CD14-positive monocyte (primary cell): ENCODE measurements around the gene SNX33. TPM values are rescaled to one million over a fixed set of nuclear protein-coding genes. Genes with fewer than 3 reads are reported as not detected.

Experiments used
- DNase-seq, 3 donors: peaks; one replicate each; pipeline ENCODE4 v3.0.0-alpha.2; 2011 to 2022
- H2AFZ ChIP-seq: 2 replicates; pipeline ENCODE4 v1.6.0; 2012; ENCODE audit warnings: mild to moderate bottlenecking, low read depth, low read length, inconsistent platforms; ENCODE audit not compliant: insufficient read depth, poor library complexity, severe bottlenecking
- H3K27ac ChIP-seq, 2 donors: 1 replicate in 1 of 2; 2 replicates in 1 of 2; pipeline ENCODE4 v1.5.1; 2012 to 2013; ENCODE audit warnings: low read length in 2 of 2, control low read depth in 1 of 2, inconsistent platforms in 1 of 2, low read depth in 1 of 2, mild to moderate bottlenecking in 1 of 2
- H3K27me3 ChIP-seq, 2 donors: one replicate each; pipeline versions ENCODE4 v1.6.0 to v1.6.1; 2011 to 2013; ENCODE audit warnings: low read length in 2 of 2; ENCODE audit not compliant: control insufficient read depth in 2 of 2, insufficient read depth in 2 of 2
- H3K36me3 ChIP-seq, 2 donors: replicated peaks in 1 of 2; 1 replicate in 1 of 2; 2 replicates in 1 of 2; pipeline versions ENCODE4 v1.5.1 to v1.6.1; 2012 to 2013; ENCODE audit warnings: low read length in 2 of 2, control low read depth in 1 of 2, inconsistent platforms in 1 of 2, mild to moderate bottlenecking in 1 of 2; ENCODE audit not compliant: insufficient read depth in 2 of 2, control insufficient read depth in 1 of 2
- H3K4me1 ChIP-seq, 2 donors: 1 replicate in 1 of 2; 2 replicates in 1 of 2; pipeline versions ENCODE4 v1.5.1 to v1.6.1; 2012 to 2013; ENCODE audit warnings: low read length in 2 of 2, control low read depth in 1 of 2, inconsistent platforms in 1 of 2, mild to moderate bottlenecking in 1 of 2, moderate library complexity in 1 of 2; ENCODE audit not compliant: insufficient read depth in 2 of 2, control insufficient read depth in 1 of 2
- H3K4me2 ChIP-seq: replicated peaks from 2 replicates; pipeline ENCODE3; 2012; ENCODE audit warnings: low read length, moderate library complexity, mild to moderate bottlenecking; ENCODE audit not compliant: poor library complexity, severe bottlenecking; ENCODE audit errors: extremely low read depth
- H3K4me3 ChIP-seq, 3 experiments: fragments of 200-600 bp in 1 of 3; sonication (generic) in 1 of 3; replicated peaks in 1 of 3; 1 replicate in 2 of 3; 2 replicates in 1 of 3; pipeline ENCODE4 v1.5.1; 2011 to 2013; ENCODE audit warnings: low read length in 3 of 3, mild to moderate bottlenecking in 3 of 3, control low read depth in 2 of 3, low read depth in 2 of 3, inconsistent platforms in 1 of 3, moderate library complexity in 1 of 3
- H3K79me2 ChIP-seq: 2 replicates; pipeline ENCODE4 v1.6.0; 2012; ENCODE audit warnings: mild to moderate bottlenecking, control low read depth, inconsistent platforms, low read length, moderate library complexity; ENCODE audit not compliant: insufficient read depth
- H3K9ac ChIP-seq: 2 replicates; pipeline ENCODE4 v1.6.0; 2017; ENCODE audit warnings: low read length, mild to moderate bottlenecking; ENCODE audit not compliant: insufficient read depth, poor library complexity, severe bottlenecking
- H3K9me3 ChIP-seq, 2 donors: replicated peaks in 1 of 2; 1 replicate in 1 of 2; 2 replicates in 1 of 2; pipeline versions ENCODE4 v1.5.1 to v1.6.1; 2012 to 2013; ENCODE audit warnings: low read length in 2 of 2, control low read depth in 1 of 2; ENCODE audit not compliant: control insufficient read depth in 1 of 2, insufficient read depth in 1 of 2
- H4K20me1 ChIP-seq: 2 replicates; pipeline ENCODE4 v1.6.0; 2012; ENCODE audit warnings: mild to moderate bottlenecking, low read length, control low read depth, moderate library complexity; ENCODE audit not compliant: insufficient read depth
- H3K27ac Mint-ChIP-seq, 7 donors: one replicate each; pipeline ENCODE4 v1.8.0; 2020; ENCODE audit warnings: mild to moderate bottlenecking in 7 of 7, mixed read lengths in 7 of 7, moderate library complexity in 6 of 7, inconsistent platforms in 2 of 7
- H3K27me3 Mint-ChIP-seq, 3 donors: one replicate each; pipeline ENCODE4 v1.8.0; 2021 to 2022; ENCODE audit warnings: low read depth in 3 of 3, mild to moderate bottlenecking in 3 of 3, mixed read lengths in 3 of 3, moderate library complexity in 3 of 3, inconsistent platforms in 1 of 3
- H3K36me3 Mint-ChIP-seq, 2 donors: one replicate each; pipeline ENCODE4 v1.8.0; 2020; ENCODE audit warnings: mixed read lengths in 2 of 2, inconsistent platforms in 1 of 2, mild to moderate bottlenecking in 1 of 2
- H3K4me1 Mint-ChIP-seq: one replicate; pipeline ENCODE4 v1.8.0; 2020; ENCODE audit warnings: mild to moderate bottlenecking, mixed read lengths
- H3K4me3 Mint-ChIP-seq, 2 donors: one replicate each; pipeline ENCODE4 v1.8.0; 2020; ENCODE audit warnings: mild to moderate bottlenecking in 2 of 2, mixed read lengths in 2 of 2, moderate library complexity in 1 of 2
- H3K9me3 Mint-ChIP-seq, 7 donors: one replicate each; pipeline ENCODE4 v1.8.0; 2020 to 2022; ENCODE audit warnings: mixed read lengths in 7 of 7, mild to moderate bottlenecking in 6 of 7, moderate library complexity in 6 of 7, inconsistent platforms in 2 of 7
- CTCF ChIP-seq: fragments of 200-600 bp; IDR thresholded peaks from one replicate; pipeline ENCODE4 v1.8.0; 2022; ENCODE audit warnings: antibody characterized with exemption, mild to moderate bottlenecking
- WGBS: methylation state at CpG from one replicate; pipeline ENCODE4 v1.1.5; 2013; ENCODE audit warnings: missing lambda C conversion rate; ENCODE audit not compliant: insufficient coverage; 5-methylcytosine and 5-hydroxymethylcytosine counted together
- intact Hi-C, 2 donors: fragments of 100-400 bp; cut with micrococcal nuclease; formaldehyde crosslinking; loops; one replicate each; pipeline versions ENCODE4 v1.15.0 to v1.15.1; 2023
- polyA minus RNA-seq: library from RNA; depleted of rRNA, polyadenylated mRNA; stranded (reverse); fragments of >200 nt; gene quantifications from 2 replicates; pipeline ENCODE4 v1.2.3, GENCODE V29; 2012
- polyA plus RNA-seq, 3 donors: library from polyadenylated mRNA; depleted of rRNA in 1 of 3; unstranded in 2 of 3; stranded (reverse) in 1 of 3; fragments of 300-500 nt in 2 of 3; fragments of >200 nt in 1 of 3; fragmentation: Illumina TruSeq in 2 of 3; gene quantifications; 1 replicate in 2 of 3; 2 replicates in 1 of 3; pipeline ENCODE4 v1.2.3, GENCODE V29; 2012 to 2021
- total RNA-seq, 12 experiments: library from RNA in 1 of 12; stranded (reverse) in 1 of 12; fragments of 120-200 nt in 1 of 12; gene quantifications; one replicate each; pipeline ENCODE4 v1.2.4 and lab custom pipeline; 2013 to 2026; ENCODE audit warnings: mixed read lengths in 6 of 12, inconsistent platforms in 1 of 12

Gene SNX33, protein sequence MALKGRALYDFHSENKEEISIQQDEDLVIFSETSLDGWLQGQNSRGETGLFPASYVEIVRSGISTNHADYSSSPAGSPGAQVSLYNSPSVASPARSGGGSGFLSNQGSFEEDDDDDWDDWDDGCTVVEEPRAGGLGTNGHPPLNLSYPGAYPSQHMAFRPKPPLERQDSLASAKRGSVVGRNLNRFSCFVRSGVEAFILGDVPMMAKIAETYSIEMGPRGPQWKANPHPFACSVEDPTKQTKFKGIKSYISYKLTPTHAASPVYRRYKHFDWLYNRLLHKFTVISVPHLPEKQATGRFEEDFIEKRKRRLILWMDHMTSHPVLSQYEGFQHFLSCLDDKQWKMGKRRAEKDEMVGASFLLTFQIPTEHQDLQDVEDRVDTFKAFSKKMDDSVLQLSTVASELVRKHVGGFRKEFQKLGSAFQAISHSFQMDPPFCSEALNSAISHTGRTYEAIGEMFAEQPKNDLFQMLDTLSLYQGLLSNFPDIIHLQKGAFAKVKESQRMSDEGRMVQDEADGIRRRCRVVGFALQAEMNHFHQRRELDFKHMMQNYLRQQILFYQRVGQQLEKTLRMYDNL
- 6.3 TPM for total RNA-seq (2013)
- polyA plus RNA-seq (1 to 10 TPM; 2.4 to 4.8 (median 2.4) TPM), polyA minus RNA-seq (6.2 and 8.5 TPM in 2 replicates), total RNA-seq (lab: John Stamatoyannopoulos, UW) (2.1 to 15.4 (median 9.3) reads per million in 11 experiments)

DNA sequence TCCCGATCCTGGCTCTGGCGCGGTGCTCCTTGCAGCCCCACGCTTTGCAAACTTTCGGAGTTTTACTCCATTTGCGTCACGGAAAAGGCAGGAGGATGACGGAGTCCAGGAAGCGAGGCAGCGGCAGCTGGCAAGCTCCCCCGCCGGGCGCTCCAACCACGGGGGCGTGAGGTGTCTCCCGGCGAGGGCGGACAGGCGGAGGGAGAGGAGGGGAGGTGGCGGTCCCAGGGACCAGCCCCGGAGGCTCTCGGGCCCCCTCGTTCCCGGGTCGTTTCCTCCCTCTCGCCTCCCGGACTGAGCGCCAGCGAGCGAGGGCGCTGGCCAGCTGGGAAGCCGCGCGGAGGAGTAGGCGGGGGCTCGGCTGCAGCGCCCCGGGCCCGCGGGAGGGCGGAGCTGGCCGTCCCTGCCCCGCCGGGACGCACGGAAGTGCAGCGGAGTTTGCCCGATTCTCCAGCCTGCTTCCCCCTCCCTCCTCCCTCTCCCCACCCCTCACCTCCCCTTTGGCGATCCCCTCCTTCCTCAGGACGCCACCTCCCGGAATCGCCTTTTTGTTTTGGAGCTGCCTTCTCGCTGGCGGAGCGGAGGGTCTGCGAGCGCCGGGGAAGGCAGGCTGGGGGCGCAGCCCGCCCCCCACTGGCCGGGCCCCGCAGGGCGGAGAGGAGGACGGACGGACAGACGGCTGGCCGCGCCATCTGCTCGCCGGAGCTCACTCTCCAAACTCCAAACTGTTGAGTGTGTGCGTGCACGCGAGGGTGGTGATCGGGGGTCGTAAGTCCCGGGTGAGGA lies at the start of gene SNX33:
TSS of gene SNX33 (plus strand) at position 543 of the 786 bp plus-strand sequence. CDS start 1,191 bp downstream, outside the sequence.
- Histone ChIP-seq H3K27me3 (peaks cover 0 to 8% of the 10 kb centered on the region in 2 donors), H3K79me2 (no peaks in the 10 kb centered on the region), H3K4me3 (peak within 1 kb of the TSS; percentile 81 to 98 (median 88)), H2AFZ (peak within 1 kb of the TSS; percentile 98), H3K9me3 (no peaks in the 10 kb centered on the region), H3K4me2 (peak within 1 kb of the TSS; percentile 97), H3K27ac (peak within 1 kb of the TSS; percentile 29 to 75), H3K36me3 (peaks cover 0 to 11% of the 10 kb centered on the region in 2 donors), H3K4me1 (peaks cover 34 to 61% of the 10 kb centered on the region in 2 donors), H3K9ac (peak within 1 kb of the TSS; percentile 71), H4K20me1 (peaks cover 16% of the 10 kb centered on the region)
- H3K9me3 Mint-ChIP-seq: peaks cover 0 to 4% (median 0%) of the 10 kb centered on the region in 7 donors
- H3K4me1 Mint-ChIP-seq: peaks cover 54% of the 10 kb centered on the region
- under 1% methylated on average over 69 of the region's 76 CpGs for WGBS
- H3K27me3 Mint-ChIP-seq: peaks cover 12 to 22% (median 21%) of the 10 kb centered on the region in 3 donors
- peak within 1 kb of the TSS; percentile 49 to 81 (median 69) for H3K27ac Mint-ChIP-seq
- H3K36me3 Mint-ChIP-seq: peaks cover 21% of the 10 kb centered on the region in 2 donors
- peak in 2 of 3 donors; percentile 40 to 53 for DNase-seq
- intact Hi-C loops: loop anchor here in 1 of 2 donors (2.0 kb wide), 1 partner anchor 71 kb away; no protein-coding TSS in a partner anchor
- H3K4me3 Mint-ChIP-seq: peak within 1 kb of the TSS; percentile 96 to 98
- peak; percentile 45 for TF ChIP-seq CTCF

DNA sequence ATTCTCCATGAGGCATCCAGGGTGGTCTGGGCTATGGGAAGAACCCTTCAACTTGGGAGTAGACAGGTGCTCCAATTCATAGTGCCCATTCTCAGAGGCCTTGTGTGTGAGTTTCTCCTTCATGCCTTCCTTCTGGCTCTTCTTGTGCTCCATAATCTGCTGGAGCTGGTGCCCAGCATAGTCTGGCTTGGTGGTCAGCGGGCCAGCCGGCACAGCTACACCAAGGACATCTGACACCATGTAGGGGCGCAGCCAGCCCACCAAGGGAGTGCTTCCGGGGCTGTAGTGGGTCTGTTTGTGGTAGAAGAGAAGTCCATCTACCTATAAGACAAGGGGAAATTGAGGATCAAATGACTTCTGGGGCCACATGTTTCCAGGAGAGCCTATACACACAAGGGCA lies 49.4 kb upstream of the SNX33 start:
- no CpG with 5 or more reads among the region's 4 CpGs for WGBS
- Histone ChIP-seq H3K4me2 (no peak overlapping the region), H3K4me3 (no peak overlapping the region), H3K9ac (no peak overlapping the region), H3K27me3 (no peaks in the 10 kb centered on the region), H4K20me1 (no peaks in the 10 kb centered on the region), H2AFZ (no peak overlapping the region), H3K79me2 (no peaks in the 10 kb centered on the region), H3K27ac (no peak overlapping the region), H3K36me3 (peaks cover 46 to 82% of the 10 kb centered on the region in 2 donors), H3K4me1 (no peaks in the 10 kb centered on the region), H3K9me3 (no peaks in the 10 kb centered on the region)
- TF ChIP-seq CTCF: peak; percentile 2
- Mint-ChIP-seq H3K36me3 (peaks cover 68 to 91% of the 10 kb centered on the region in 2 donors), H3K27me3 (peaks cover 0 to 2% (median 0%) of the 10 kb centered on the region in 3 donors), H3K4me3 (no peak overlapping the region), H3K27ac (peak overlapping the region in 1 of 7 donors; percentile 3), H3K4me1 (no peaks in the 10 kb centered on the region), H3K9me3 (no peaks in the 10 kb centered on the region)
- no peak for DNase-seq
- intact Hi-C loops: no loop called here
